Gastroesophageal sphincter (tissue), 4 donors: ENCODE measurements around the gene DACH1. TPM values are rescaled to one million over a fixed set of nuclear protein-coding genes. Genes with fewer than 3 reads are reported as not detected.

ENCODE experiments used
- ATAC-seq: fragments of 150-250 bp; one replicate; pipeline ENCODE4 v1.9.1; 2016; ENCODE audit warnings: mild to moderate bottlenecking, moderate library complexity
- H3K27ac ChIP-seq, 4 donors: fragments of 200-600 bp; sonication (generic) in 3 of 4; 1 replicate in 3 of 4; 2 replicates in 1 of 4; pipeline ENCODE4 v1.5.1; 2016 to 2019
- H3K27me3 ChIP-seq: fragments of 200-600 bp; sonication (generic); one replicate; pipeline ENCODE4 v1.5.1; 2019
- H3K36me3 ChIP-seq, 2 donors: fragments of 200-600 bp; sonication (generic); one replicate each; pipeline ENCODE4 v1.5.1; 2019; ENCODE audit warnings: control low read depth in 1 of 2
- H3K4me1 ChIP-seq, 3 donors: fragments of 200-600 bp; sonication (generic); 1 replicate in 2 of 3; 2 replicates in 1 of 3; pipeline ENCODE4 v1.5.1; 2016 to 2019; ENCODE audit warnings: control low read depth in 2 of 3
- H3K4me3 ChIP-seq, 2 donors: fragments of 200-600 bp; sonication (generic); one replicate each; pipeline ENCODE4 v1.5.1; 2019; ENCODE audit warnings: mild to moderate bottlenecking in 1 of 2, moderate library complexity in 1 of 2
- H3K9me3 ChIP-seq, 3 donors: fragments of 200-600 bp; sonication (generic); one replicate each; pipeline ENCODE4 v1.5.1; 2017 to 2019; ENCODE audit warnings: control low read depth in 2 of 3
- EP300 ChIP-seq: sonication (generic); formaldehyde crosslinking; IDR thresholded peaks from one replicate; pipeline ENCODE4 v1.6.1; 2017; ENCODE audit warnings: antibody characterized with exemption, mild to moderate bottlenecking
- POLR2A ChIP-seq, 2 donors: fragments of 450-650 bp; IDR thresholded peaks; one replicate each; pipeline ENCODE4 v1.6.1; 2017; ENCODE audit warnings: antibody characterized with exemption in 2 of 2, mild to moderate bottlenecking in 2 of 2, moderate library complexity in 1 of 2
- POLR2AphosphoS5 ChIP-seq: sonication (generic); formaldehyde crosslinking; IDR thresholded peaks from one replicate; pipeline ENCODE4 v1.6.1; 2017; ENCODE audit warnings: antibody characterized with exemption
- WGBS, 2 donors: methylation state at CpG; one replicate each; pipeline ENCODE4 v1.1.5; 2018; ENCODE audit warnings: low coverage in 1 of 2; 5-methylcytosine and 5-hydroxymethylcytosine counted together
- total RNA-seq, 4 donors: library from RNA; depleted of rRNA; stranded (reverse); fragments of >200 nt; gene quantifications; one replicate each; pipeline ENCODE4 v1.1.0, GENCODE V29; 2016
- TF ChIP-seq, protein P1 (sequence below), 4 experiments: fragments of 200-600 bp in 2 of 4; fragments of 450-650 bp in 2 of 4; sonication (generic) in 1 of 4; IDR thresholded peaks; one replicate each; pipeline ENCODE4 v1.5.1; 2017 to 2019; ENCODE audit warnings: antibody characterized with exemption in 4 of 4, mild to moderate bottlenecking in 2 of 4, moderate library complexity in 2 of 4

The DACH1 gene
- total RNA-seq, 4 donors from 2014 or later: 1.1 to 2.1 (median 1.7) TPM

DNA sequence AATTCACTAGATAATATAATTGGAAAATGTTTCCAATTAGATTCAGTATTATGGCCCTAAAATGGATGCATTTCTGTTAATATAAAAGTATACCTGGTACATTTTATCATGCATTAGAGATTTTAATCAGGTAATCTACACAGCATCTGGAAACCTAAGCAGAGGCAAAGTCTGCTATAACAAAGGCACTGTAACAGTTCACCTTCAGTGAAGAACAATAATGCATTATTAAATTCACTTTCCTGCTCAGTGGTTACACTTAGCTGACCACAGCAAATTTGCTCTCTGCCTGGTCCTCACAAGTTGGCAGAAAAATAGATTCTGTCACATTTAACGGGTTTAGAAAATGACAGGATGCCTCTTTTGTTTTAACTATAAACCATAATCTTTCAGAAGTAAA is 326.9 kb downstream of the DACH1 start:
- no peaks in the 10 kb centered on the region for H3K36me3 ChIP-seq
- H3K9me3 ChIP-seq: no peaks in the 10 kb centered on the region
- no peaks in the 10 kb centered on the region for H3K27me3 ChIP-seq
- TF ChIP-seq, protein P1, sequence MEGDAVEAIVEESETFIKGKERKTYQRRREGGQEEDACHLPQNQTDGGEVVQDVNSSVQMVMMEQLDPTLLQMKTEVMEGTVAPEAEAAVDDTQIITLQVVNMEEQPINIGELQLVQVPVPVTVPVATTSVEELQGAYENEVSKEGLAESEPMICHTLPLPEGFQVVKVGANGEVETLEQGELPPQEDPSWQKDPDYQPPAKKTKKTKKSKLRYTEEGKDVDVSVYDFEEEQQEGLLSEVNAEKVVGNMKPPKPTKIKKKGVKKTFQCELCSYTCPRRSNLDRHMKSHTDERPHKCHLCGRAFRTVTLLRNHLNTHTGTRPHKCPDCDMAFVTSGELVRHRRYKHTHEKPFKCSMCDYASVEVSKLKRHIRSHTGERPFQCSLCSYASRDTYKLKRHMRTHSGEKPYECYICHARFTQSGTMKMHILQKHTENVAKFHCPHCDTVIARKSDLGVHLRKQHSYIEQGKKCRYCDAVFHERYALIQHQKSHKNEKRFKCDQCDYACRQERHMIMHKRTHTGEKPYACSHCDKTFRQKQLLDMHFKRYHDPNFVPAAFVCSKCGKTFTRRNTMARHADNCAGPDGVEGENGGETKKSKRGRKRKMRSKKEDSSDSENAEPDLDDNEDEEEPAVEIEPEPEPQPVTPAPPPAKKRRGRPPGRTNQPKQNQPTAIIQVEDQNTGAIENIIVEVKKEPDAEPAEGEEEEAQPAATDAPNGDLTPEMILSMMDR (IDR thresholded peaks at IDR 0.05): no peak
- TF ChIP-seq POLR2AphosphoS5 (no peak), POLR2A (IDR thresholded peaks at IDR 0.05) (no peak), EP300 (no peak)
- H3K4me1 ChIP-seq: no peaks in the 10 kb centered on the region
- whole genome bisulfite sequencing, 2 donors: 64 to 78% methylated on average over 1 of the region's 1 CpG
- no peak overlapping the region for H3K4me3 ChIP-seq
- H3K27ac ChIP-seq: no peak overlapping the region
- no peak for ATAC-seq

DNA sequence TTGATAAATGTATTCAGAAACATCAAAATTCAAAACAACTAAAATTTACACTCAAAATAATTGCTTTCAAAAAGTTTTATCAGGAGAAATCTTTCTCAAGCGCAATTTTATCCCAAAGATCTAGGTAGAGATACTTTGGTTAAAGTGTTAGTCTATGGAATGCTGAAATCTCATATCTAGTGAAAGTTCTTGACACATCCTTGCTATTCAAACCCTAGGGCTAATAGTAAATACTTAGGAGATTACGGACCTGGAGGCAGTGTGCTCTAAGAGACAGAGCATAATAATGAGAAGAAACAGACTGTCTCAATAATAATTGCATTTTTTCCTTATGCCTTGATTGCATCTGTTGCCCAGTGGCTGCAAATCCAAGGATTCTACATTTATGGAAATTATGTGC is 330.8 kb downstream of the DACH1 start:
- TF ChIP-seq EP300: no peak
- TF ChIP-seq, protein P1 (IDR thresholded peaks at IDR 0.05): no peak
- TF ChIP-seq POLR2A (IDR thresholded peaks at IDR 0.05): no peak
- no peak for TF ChIP-seq POLR2AphosphoS5
- Histone ChIP-seq H3K4me3 (no peak overlapping the region), H3K27me3 (no peaks in the 10 kb centered on the region), H3K4me1 (no peaks in the 10 kb centered on the region), H3K27ac (no peak overlapping the region), H3K36me3 (no peaks in the 10 kb centered on the region), H3K9me3 (no peaks in the 10 kb centered on the region)
- no peak for ATAC-seq
- 71 to 83% methylated on average over 2 of the region's 2 CpGs for WGBS, 2 donors

DNA sequence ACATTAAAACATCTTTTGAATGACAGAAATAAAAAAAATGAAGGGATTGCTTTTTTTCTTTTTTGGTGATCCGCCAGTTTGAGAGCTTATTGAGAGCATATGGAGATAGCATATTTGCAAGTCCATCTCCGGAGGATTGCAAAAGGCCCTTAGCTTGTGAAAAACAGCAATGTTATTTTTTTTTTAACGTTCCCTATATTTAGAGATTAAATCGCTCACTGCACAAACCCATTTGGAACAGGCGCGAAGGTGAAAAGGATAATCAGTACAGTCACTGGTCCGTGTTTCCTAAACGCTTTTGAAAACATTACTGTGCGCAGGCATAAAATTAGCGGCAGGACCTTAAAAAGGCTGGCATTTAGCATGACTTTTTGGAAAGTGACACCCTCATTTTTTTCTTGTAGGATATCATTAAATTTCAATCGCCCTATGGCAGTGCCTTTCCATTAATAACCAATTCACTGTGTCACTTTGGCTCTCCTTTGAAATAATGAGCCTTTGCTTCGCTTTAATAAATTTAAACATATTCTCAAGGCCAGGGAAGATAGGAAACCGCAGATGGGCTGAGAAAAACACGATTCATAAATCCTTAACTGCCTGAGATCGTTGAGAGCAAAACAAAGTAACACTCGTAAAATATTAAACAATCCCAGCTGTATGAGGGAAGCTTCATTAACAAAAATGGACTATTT is 342.2 kb downstream of the DACH1 start:
- TF ChIP-seq, protein P1 (IDR thresholded peaks at IDR 0.05): no peak
- TF ChIP-seq POLR2AphosphoS5: no peak
- TF ChIP-seq EP300: no peak
- no peaks in the 10 kb centered on the region for H3K9me3 ChIP-seq
- no peak for ATAC-seq

DNA sequence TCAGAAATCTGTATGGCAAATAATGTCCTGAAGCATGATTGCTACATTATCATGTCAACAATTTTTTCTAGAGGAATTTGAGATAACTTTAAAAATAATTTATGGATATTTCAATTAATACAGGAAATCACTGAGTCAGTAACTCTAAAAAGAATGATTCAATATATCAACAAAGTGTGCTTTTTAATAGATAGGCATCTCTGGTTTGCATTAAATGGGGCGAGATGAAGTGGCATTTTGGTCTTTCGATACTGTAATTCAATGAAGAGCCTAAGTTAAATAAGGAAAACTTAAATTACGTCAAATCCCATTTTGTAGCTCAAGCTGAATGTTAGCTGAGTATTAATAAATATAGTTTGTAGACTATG is 342.8 kb downstream of the DACH1 start:
- Histone ChIP-seq H3K27ac (no peak overlapping the region), H3K4me1 (no peaks in the 10 kb centered on the region), H3K4me3 (no peak overlapping the region), H3K9me3 (no peaks in the 10 kb centered on the region), H3K36me3 (no peaks in the 10 kb centered on the region), H3K27me3 (no peaks in the 10 kb centered on the region)
- TF ChIP-seq EP300 (no peak), POLR2AphosphoS5 (no peak), POLR2A (IDR thresholded peaks at IDR 0.05) (no peak)
- TF ChIP-seq, protein P1 (IDR thresholded peaks at IDR 0.05): no peak
- ATAC-seq: no peak
- 82 to 86% methylated on average over 3 of the region's 3 CpGs for WGBS, 2 donors

More for the DNA sequence above, 342.2 kb downstream of the DACH1 start:
- H3K27me3 ChIP-seq: no peaks in the 10 kb centered on the region
- H3K27ac ChIP-seq: no peak overlapping the region
- H3K4me3 ChIP-seq: no peak overlapping the region
- no peaks in the 10 kb centered on the region for H3K36me3 ChIP-seq
- H3K4me1 ChIP-seq: no peaks in the 10 kb centered on the region
- WGBS, 2 donors: 53 to 67% methylated on average over 16 of the region's 16 CpGs

GRCh38 chr13:71522941-71523526 is 344.0 kb downstream of the DACH1 start:
- no peak overlapping the region for H3K27ac ChIP-seq
- H3K9me3 ChIP-seq: no peaks in the 10 kb centered on the region
- ATAC-seq: no peak
- no peaks in the 10 kb centered on the region for H3K36me3 ChIP-seq
- no peaks in the 10 kb centered on the region for H3K27me3 ChIP-seq
- TF ChIP-seq, protein P1 (IDR thresholded peaks at IDR 0.05): no peak
- TF ChIP-seq POLR2AphosphoS5 (no peak), EP300 (no peak), POLR2A (IDR thresholded peaks at IDR 0.05) (no peak)
- WGBS, 2 donors: 48 to 56% methylated on average over 4 of the region's 4 CpGs
- H3K4me1 ChIP-seq: no peaks in the 10 kb centered on the region
- no peak overlapping the region for H3K4me3 ChIP-seq
